Measurements from ENCODE around the gene SCARB2. TPM values are rescaled to one million over a fixed set of nuclear protein-coding genes. Genes with fewer than 3 reads are reported as not detected.

Gene SCARB2
- total and polyA plus RNA-seq, 2 experiments from 2014 or later = 17.7 to 41.0 TPM

GRCh38 chr4:76260571-76260970 lies 46.9 kb upstream of the SCARB2 start:
- H3K27me3 Mint-ChIP-seq (ENCODE audit: insufficient read depth, low read depth, poor library complexity) = peaks cover 4% of the 10 kb centered on the region
- H3K79me2 ChIP-seq (replicated peaks; ENCODE audit: insufficient read depth) = no peaks in the 10 kb centered on the region
- no peaks in the 10 kb centered on the region for H3K27me3 ChIP-seq (ENCODE audit: insufficient read depth)
- no peak overlapping the region for H3K27ac Mint-ChIP-seq
- H3K4me1 Mint-ChIP-seq = peaks cover 4% of the 10 kb centered on the region; the same call in 2 of the 3 replicates
- H3K4me1 ChIP-seq (ENCODE audit: insufficient read depth) = 0 out of 2 replicates have a peak, but pooled peaks cover 4% of the 10 kb centered on the region
- no peak overlapping the region for H3K4me3 Mint-ChIP-seq
- H2AFZ ChIP-seq = no peak overlapping the region
- no peak for TF ChIP-seq POLR2AphosphoS5 (IDR thresholded peaks at IDR 0.05; ENCODE audit: low read depth)
- no peak overlapping the region for H3K4me3 ChIP-seq
- H3K4me2 ChIP-seq = no peak overlapping the region
- H3K9me3 Mint-ChIP-seq = no peaks in the 10 kb centered on the region
- peaks cover 15% of the 10 kb centered on the region for H3K9me2 ChIP-seq (ENCODE audit: insufficient read depth)
- H4K20me1 ChIP-seq (replicated peaks; ENCODE audit: insufficient read depth) = no peaks in the 10 kb centered on the region
- DNase-seq (ENCODE audit: low spot score) (no peak), ATAC-seq (no peak)
- no peaks in the 10 kb centered on the region for H3F3A ChIP-seq (replicated peaks; ENCODE audit: low read depth)
- no peak overlapping the region for H3K27ac ChIP-seq (ENCODE audit: low read depth)
- H3K36me3 Mint-ChIP-seq (ENCODE audit: low read depth) = no peaks in the 10 kb centered on the region; the same call in 2 of the 3 replicates
- no peaks in the 10 kb centered on the region for H3K36me3 ChIP-seq (ENCODE audit: insufficient read depth)

- H3K36me3 Mint-ChIP-seq (ENCODE audit: low read depth) = no peaks in the 10 kb centered on the region
- no peak overlapping the region for H3K4me3 Mint-ChIP-seq
- H3K27me3 Mint-ChIP-seq (ENCODE audit: insufficient read depth, low read depth, poor library complexity) = peaks cover 8% of the 10 kb centered on the region
- Histone ChIP-seq H2AFZ (no peak overlapping the region), H3K27me3 (ENCODE audit: insufficient read depth) (peaks cover 7% of the 10 kb centered on the region), H3K27ac (ENCODE audit: low read depth) (no peak overlapping the region), H3K79me2 (replicated peaks; ENCODE audit: insufficient read depth) (no peaks in the 10 kb centered on the region), H3K4me1 (ENCODE audit: insufficient read depth) (no peaks in the 10 kb centered on the region), H3K9me2 (ENCODE audit: insufficient read depth) (peaks cover 6% of the 10 kb centered on the region; the same call in 1 of the 2 replicates), H3K4me3 (no peak overlapping the region), H3K4me2 (no peak overlapping the region), H4K20me1 (replicated peaks; ENCODE audit: insufficient read depth) (no peaks in the 10 kb centered on the region), H3F3A (replicated peaks; ENCODE audit: low read depth) (no peaks in the 10 kb centered on the region), H3K36me3 (ENCODE audit: insufficient read depth) (no peaks in the 10 kb centered on the region)
- DNase-seq (ENCODE audit: low spot score) (no peak), ATAC-seq (no peak)
- H3K27ac Mint-ChIP-seq = no peak overlapping the region
- H3K4me1 Mint-ChIP-seq = no peaks in the 10 kb centered on the region
- no peaks in the 10 kb centered on the region for H3K9me3 Mint-ChIP-seq
- TF ChIP-seq EZH2phosphoT487 (IDR thresholded peaks at IDR 0.05; ENCODE audit: unreplicated experiment) (no peak), ETS1 (IDR thresholded peaks at IDR 0.05) (no peak), POLR2AphosphoS5 (IDR thresholded peaks at IDR 0.05; ENCODE audit: low read depth) (no peak), JUNB (IDR thresholded peaks at IDR 0.05; ENCODE audit: unreplicated experiment) (no peak), CTCF (conservative IDR thresholded peaks at IDR 0.05; ENCODE audit: low read depth in 2 of 2) (peak in 1 of 2 experiments; percentile 23; a peak in 2 of 4 replicates), REST (IDR thresholded peaks at IDR 0.05; ENCODE audit: unreplicated experiment) (no peak)
These were observed 44.2 kb upstream of the SCARB2 start for GRCh38 chr4:76257824-76258223.
